Keratinocyte (primary cell): ENCODE data around the gene DENND6B.

Source experiments
- EZH2 ChIP-seq: IDR thresholded peaks from one replicate; pipeline ENCODE4 v1.6.1; 2012; ENCODE audit warnings: inconsistent platforms, mild to moderate bottlenecking, low read length, moderate library complexity
- TF ChIP-seq, protein P1 (sequence below), 3 experiments: IDR thresholded peaks in 1 of 3; conservative IDR thresholded peaks in 1 of 3; optimal IDR thresholded peaks in 1 of 3; 2 replicates in 2 of 3; 3 replicates in 1 of 3; pipeline versions ENCODE3 to v1.5.1; 2011; ENCODE audit warnings: low read length in 3 of 3, mild to moderate bottlenecking in 3 of 3, moderate library complexity in 2 of 3, control low read depth in 1 of 3, inconsistent platforms in 1 of 3; ENCODE audit not compliant: insufficient read depth in 2 of 3; ENCODE audit errors: extremely low read depth in 1 of 3

- TF ChIP-seq, protein P1, sequence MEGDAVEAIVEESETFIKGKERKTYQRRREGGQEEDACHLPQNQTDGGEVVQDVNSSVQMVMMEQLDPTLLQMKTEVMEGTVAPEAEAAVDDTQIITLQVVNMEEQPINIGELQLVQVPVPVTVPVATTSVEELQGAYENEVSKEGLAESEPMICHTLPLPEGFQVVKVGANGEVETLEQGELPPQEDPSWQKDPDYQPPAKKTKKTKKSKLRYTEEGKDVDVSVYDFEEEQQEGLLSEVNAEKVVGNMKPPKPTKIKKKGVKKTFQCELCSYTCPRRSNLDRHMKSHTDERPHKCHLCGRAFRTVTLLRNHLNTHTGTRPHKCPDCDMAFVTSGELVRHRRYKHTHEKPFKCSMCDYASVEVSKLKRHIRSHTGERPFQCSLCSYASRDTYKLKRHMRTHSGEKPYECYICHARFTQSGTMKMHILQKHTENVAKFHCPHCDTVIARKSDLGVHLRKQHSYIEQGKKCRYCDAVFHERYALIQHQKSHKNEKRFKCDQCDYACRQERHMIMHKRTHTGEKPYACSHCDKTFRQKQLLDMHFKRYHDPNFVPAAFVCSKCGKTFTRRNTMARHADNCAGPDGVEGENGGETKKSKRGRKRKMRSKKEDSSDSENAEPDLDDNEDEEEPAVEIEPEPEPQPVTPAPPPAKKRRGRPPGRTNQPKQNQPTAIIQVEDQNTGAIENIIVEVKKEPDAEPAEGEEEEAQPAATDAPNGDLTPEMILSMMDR (optimal IDR thresholded peaks at IDR 0.05 in 1 of 3, IDR thresholded peaks at IDR 0.05 in 1 of 3, conservative IDR thresholded peaks at IDR 0.05 in 1 of 3; ENCODE audit: extremely low read depth in 1 of 3, insufficient read depth in 2 of 3, low read length in 3 of 3), result no peak
- no peak for TF ChIP-seq EZH2
Observed at GRCh38 chr22:50285568-50286229, 41.1 kb downstream of the DENND6B start.
